HepG2 (cell line): ENCODE measurements around the gene CNKSR3. TPM values are rescaled to one million over a fixed set of nuclear protein-coding genes. Genes with fewer than 3 reads are reported as not detected.
A peak's percentile ranks its signal among the peaks of the same experiment; 100 is the strongest.

Experiments used
- ATAC-seq: fragments of 200-7000 bp; cut with Tn5 transposase; 3 replicates; pipeline ENCODE4 v1.9.1; 2020; ENCODE audit warnings: mild to moderate bottlenecking, moderate library complexity
- BruUV-seq: library from RNA; stranded (reverse); fragments of 400-500 nt; replicated peaks from 2 replicates; lab custom pipeline; 2021; lab: Mats Ljungman, UMichigan
- CTCF ChIA-PET: fragments of 300-600 bp; formaldehyde crosslinking; extraction: SDS; loops from one replicate; lab custom pipeline; 2021; ENCODE audit warnings: low total read pairs, inconsistent platforms, low intra/inter-chr PET ratio; lab: Yijun Ruan, JAX
- POLR2A ChIA-PET: fragments of 350-600 bp; sonication (Branson Sonifier 250); formaldehyde crosslinking; loops from one replicate; lab custom pipeline; 2020; ENCODE audit warnings: antibody characterized with exemption, inconsistent platforms; lab: Yijun Ruan, JAX
- DNase-seq: peaks from one replicate; pipeline ENCODE4 v3.0.0-alpha.2; 2015; ENCODE audit warnings: low spot score
- FAIRE-seq: peaks from 3 replicates; lab custom pipeline; 2011; peaks lifted over from hg19 to GRCh38; lab: Jason Lieb, UNC
- H2AFZ ChIP-seq: one replicate; pipeline ENCODE4 v1.6.1; 2011; ENCODE audit warnings: low read length, inconsistent platforms
- H3K27ac ChIP-seq: fragments of 300-600 bp; 3 replicates; pipeline ENCODE4 v1.8.0; 2011; ENCODE audit warnings: mixed run types, mild to moderate bottlenecking, mixed read lengths, low read length, inconsistent platforms; ENCODE audit not compliant: insufficient read depth; ENCODE audit errors: extremely low read length
- H3K27me3 ChIP-seq, 2 experiments: fragments of 200-600 bp in 1 of 2; 2 replicates in 1 of 2; 3 replicates in 1 of 2; pipeline versions ENCODE4 v1.6.0 to v1.8.0; 2011; ENCODE audit warnings: low read length in 2 of 2, mild to moderate bottlenecking in 2 of 2, moderate library complexity in 2 of 2, inconsistent platforms in 1 of 2; ENCODE audit not compliant: insufficient read depth in 2 of 2, control insufficient read depth in 1 of 2
- H3K36me3 ChIP-seq, 2 experiments: fragments of 200-600 bp in 1 of 2; replicated peaks in 1 of 2; 2 replicates in 1 of 2; 3 replicates in 1 of 2; pipeline versions ENCODE4 v1.5.1 to v1.8.0; 2011; ENCODE audit warnings: low read length in 2 of 2, inconsistent platforms in 1 of 2; ENCODE audit not compliant: insufficient read depth in 2 of 2, control insufficient read depth in 1 of 2
- H3K4me1 ChIP-seq: 2 replicates; pipeline ENCODE4 v1.5.1; 2012; ENCODE audit warnings: low read length, inconsistent platforms; ENCODE audit not compliant: insufficient read depth
- H3K4me2 ChIP-seq: 2 replicates; pipeline ENCODE4 v1.6.0; 2011; ENCODE audit warnings: low read depth, low read length, inconsistent platforms
- H3K4me3 ChIP-seq, 3 experiments: fragments of 200-600 bp in 1 of 3; sonication (generic), shearing (Covaris generic) in 1 of 3; replicated peaks in 1 of 3; 2 replicates each; pipeline ENCODE4 v1.5.1; 2011 to 2016; ENCODE audit warnings: low read length in 3 of 3, inconsistent platforms in 2 of 3, low read depth in 2 of 3, mild to moderate bottlenecking in 2 of 3, control low read depth in 1 of 3, mixed read lengths in 1 of 3; ENCODE audit not compliant: insufficient read depth in 1 of 3
- H3K79me2 ChIP-seq: one replicate; pipeline ENCODE4 v1.6.1; 2011; ENCODE audit warnings: low read length, inconsistent platforms; ENCODE audit not compliant: insufficient read depth
- H3K9ac ChIP-seq: 2 replicates; pipeline ENCODE4 v1.6.0; 2011; ENCODE audit warnings: mild to moderate bottlenecking, low read depth, low read length, inconsistent platforms; ENCODE audit not compliant: insufficient read depth
- H3K9me3 ChIP-seq: 2 replicates; pipeline ENCODE4 v1.5.1; 2012; ENCODE audit warnings: mild to moderate bottlenecking, low read length
- H4K20me1 ChIP-seq: 2 replicates; pipeline ENCODE4 v1.6.0; 2011; ENCODE audit warnings: inconsistent platforms, mild to moderate bottlenecking, low read length, moderate library complexity; ENCODE audit not compliant: insufficient read depth
- CAMTA2 ChIP-seq: sonication (generic); formaldehyde crosslinking; IDR thresholded peaks from 2 replicates; pipeline ENCODE4 v1.4.0; 2020; ENCODE audit warnings: mild to moderate bottlenecking, missing genetic modification reagents, borderline replicate concordance
- ELF4 ChIP-seq: sonication (generic); formaldehyde crosslinking; IDR thresholded peaks from 2 replicates; pipeline ENCODE4 v1.5.0; 2020; ENCODE audit warnings: missing genetic modification reagents, mild to moderate bottlenecking, moderate library complexity, borderline replicate concordance
- KAT8 ChIP-seq: IDR thresholded peaks from 2 replicates; pipeline ENCODE4 v1.6.1; 2016; ENCODE audit warnings: missing genetic modification reagents, missing compliant biosample characterization
- KDM4B ChIP-seq: sonication (generic); formaldehyde crosslinking; IDR thresholded peaks from 2 replicates; pipeline ENCODE4 v1.4.0; 2020; ENCODE audit warnings: missing genetic modification reagents
- NCOA1 ChIP-seq: sonication (generic); formaldehyde crosslinking; IDR thresholded peaks from 2 replicates; pipeline ENCODE4 v1.9.0; 2021; ENCODE audit warnings: missing genetic modification reagents
- NFE2 ChIP-seq: sonication (generic); formaldehyde crosslinking; IDR thresholded peaks from 2 replicates; pipeline ENCODE4 v1.4.0; 2020; ENCODE audit warnings: missing genetic modification reagents
- TRIM24 ChIP-seq: sonication (generic); formaldehyde crosslinking; IDR thresholded peaks from 2 replicates; pipeline ENCODE4 v1.8.0; 2022; ENCODE audit warnings: mild to moderate bottlenecking, missing genetic modification reagents
- ZNF44 ChIP-seq: sonication (generic); formaldehyde crosslinking; IDR thresholded peaks from 2 replicates; pipeline ENCODE4 v1.5.1; 2020; ENCODE audit warnings: mild to moderate bottlenecking, missing genetic modification reagents
- ZNF615 ChIP-seq: sonication (generic); formaldehyde crosslinking; IDR thresholded peaks from 2 replicates; pipeline ENCODE4 v1.5.0; 2020; ENCODE audit warnings: mild to moderate bottlenecking, missing genetic modification reagents, borderline replicate concordance
- ZNF737 ChIP-seq: sonication (generic); formaldehyde crosslinking; IDR thresholded peaks from 2 replicates; pipeline ENCODE4 v1.5.0; 2020; ENCODE audit warnings: missing genetic modification reagents, mild to moderate bottlenecking, borderline replicate concordance
- ZNF75D ChIP-seq: sonication (generic); formaldehyde crosslinking; IDR thresholded peaks from 2 replicates; pipeline ENCODE4 v1.8.1; 2023; ENCODE audit warnings: missing genetic modification reagents, mild to moderate bottlenecking, borderline replicate concordance
- ZNF839 ChIP-seq: sonication (generic); formaldehyde crosslinking; IDR thresholded peaks from 2 replicates; pipeline ENCODE4 v1.4.0; 2020; ENCODE audit warnings: missing genetic modification reagents, mild to moderate bottlenecking, borderline replicate concordance
- WGBS: methylation state at CpG from one replicate; pipeline ENCODE4 v1.1.6; 2017; ENCODE audit warnings: low lambda C conversion rate; 5-methylcytosine and 5-hydroxymethylcytosine counted together
- in situ Hi-C: cut with HindIII; loops from 2 replicates; pipeline ENCODE4 v1.10.0; 2017; ENCODE audit warnings: low pct_unique_long_range_greater_than_20kb; ENCODE audit not compliant: extremely low pct_ligation_motif_present
- intact Hi-C: fragments of 100-400 bp; cut with micrococcal nuclease; formaldehyde crosslinking; loops from one replicate; pipeline ENCODE4 v1.10.0; 2022; ENCODE audit not compliant: unreplicated experiment
- polyA plus RNA-seq, 8 experiments: library from polyadenylated mRNA; depleted of rRNA in 3 of 8; stranded (reverse) in 7 of 8; unstranded in 1 of 8; fragments of >200 nt; fragmentation: Illumina TruSeq in 4 of 8; extraction: Trizol in 4 of 8; gene quantifications; 2 replicates each; pipeline versions ENCODE4 v1.2.1 to v1.2.3, GENCODE V29; 2011 to 2016; ENCODE audit warnings: low read depth in 4 of 8, missing spikeins in 1 of 8, mixed read lengths in 1 of 8; ENCODE audit not compliant: insufficient read depth in 1 of 8
- total RNA-seq, 5 experiments: library from RNA; depleted of rRNA; stranded (reverse); fragments of >200 nt; fragmentation: Illumina TruSeq; extraction: Trizol; gene quantifications; 2 replicates each; pipeline ENCODE4 v1.2.3, GENCODE V29; 2016; ENCODE audit warnings: low read depth in 1 of 5
- TF ChIP-seq, protein P1 (sequence below): sonication (generic); formaldehyde crosslinking; IDR thresholded peaks from 2 replicates; pipeline ENCODE4 v1.5.1; 2020; ENCODE audit warnings: missing genetic modification reagents, mild to moderate bottlenecking, borderline replicate concordance
- TF ChIP-seq, protein P2 (sequence below): sonication (generic); formaldehyde crosslinking; IDR thresholded peaks from 2 replicates; pipeline ENCODE4 v1.4.0; 2020; ENCODE audit warnings: mild to moderate bottlenecking, missing genetic modification reagents

CNKSR3 gene
- total and polyA plus RNA-seq, 2 of the 13 experiments (the other 11 are each of a cell fraction or from before 2014, with no cell fraction given): 9.2 to 38.6 TPM

DNA sequence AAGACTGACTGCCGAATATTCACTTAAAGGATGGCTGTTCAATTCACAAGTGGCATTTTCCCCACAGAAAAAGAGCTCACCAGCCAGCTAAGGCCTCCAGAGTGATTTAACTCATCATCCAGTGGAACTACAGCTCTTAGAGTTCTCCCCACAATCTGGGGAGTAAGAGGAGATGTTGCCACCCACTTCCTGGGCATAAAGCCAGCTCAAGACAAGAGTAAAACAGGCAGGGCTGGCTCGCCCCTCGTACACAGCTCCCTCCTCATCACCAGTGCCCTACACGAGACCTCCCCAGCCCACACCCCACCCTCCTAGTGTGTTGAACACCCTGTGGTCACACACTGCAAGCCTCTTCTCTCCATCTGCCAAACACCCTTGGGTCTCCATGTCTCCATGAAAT lies 106.7 kb downstream of the CNKSR3 start:
- Histone ChIP-seq H3K4me3 (no peak overlapping the region), H3K9me3 (no peaks in the 10 kb centered on the region), H3K27ac (no peak overlapping the region), H3K4me1 (no peaks in the 10 kb centered on the region), H4K20me1 (no peaks in the 10 kb centered on the region), H3K27me3 (no peaks in the 10 kb centered on the region), H3K9ac (no peak overlapping the region), H3K79me2 (no peaks in the 10 kb centered on the region), H3K36me3 (peaks cover 27 to 65% of the 10 kb centered on the region in 2 experiments), H2AFZ (no peak overlapping the region), H3K4me2 (no peak overlapping the region)
- intact Hi-C loops (no loop called here), in situ Hi-C loops (no loop called here)
- DNase-seq (no peak), FAIRE-seq (no peak), ATAC-seq (peak; percentile 20; the same call in 2 of the 3 replicates)
- ChIA-PET POLR2A (no interaction called here), CTCF (no interaction called here)
- TF ChIP-seq ZNF615 (CRISPR knock-in tag) (no peak), CAMTA2 (CRISPR knock-in tag) (no peak), ZNF44 (CRISPR knock-in tag) (no peak), NCOA1 (CRISPR knock-in tag) (no peak), ELF4 (CRISPR knock-in tag) (no peak), KAT8 (CRISPR knock-in tag) (no peak), TRIM24 (CRISPR knock-in tag) (no peak), NFE2 (CRISPR knock-in tag) (no peak), ZNF737 (CRISPR knock-in tag) (no peak), KDM4B (CRISPR knock-in tag) (no peak), ZNF75D (CRISPR knock-in tag) (no peak), ZNF839 (CRISPR knock-in tag) (no peak)
- TF ChIP-seq, protein P1, sequence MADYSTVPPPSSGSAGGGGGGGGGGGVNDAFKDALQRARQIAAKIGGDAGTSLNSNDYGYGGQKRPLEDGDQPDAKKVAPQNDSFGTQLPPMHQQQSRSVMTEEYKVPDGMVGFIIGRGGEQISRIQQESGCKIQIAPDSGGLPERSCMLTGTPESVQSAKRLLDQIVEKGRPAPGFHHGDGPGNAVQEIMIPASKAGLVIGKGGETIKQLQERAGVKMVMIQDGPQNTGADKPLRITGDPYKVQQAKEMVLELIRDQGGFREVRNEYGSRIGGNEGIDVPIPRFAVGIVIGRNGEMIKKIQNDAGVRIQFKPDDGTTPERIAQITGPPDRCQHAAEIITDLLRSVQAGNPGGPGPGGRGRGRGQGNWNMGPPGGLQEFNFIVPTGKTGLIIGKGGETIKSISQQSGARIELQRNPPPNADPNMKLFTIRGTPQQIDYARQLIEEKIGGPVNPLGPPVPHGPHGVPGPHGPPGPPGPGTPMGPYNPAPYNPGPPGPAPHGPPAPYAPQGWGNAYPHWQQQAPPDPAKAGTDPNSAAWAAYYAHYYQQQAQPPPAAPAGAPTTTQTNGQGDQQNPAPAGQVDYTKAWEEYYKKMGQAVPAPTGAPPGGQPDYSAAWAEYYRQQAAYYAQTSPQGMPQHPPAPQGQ (CRISPR knock-in tag): no peak
- TF ChIP-seq, protein P2, sequence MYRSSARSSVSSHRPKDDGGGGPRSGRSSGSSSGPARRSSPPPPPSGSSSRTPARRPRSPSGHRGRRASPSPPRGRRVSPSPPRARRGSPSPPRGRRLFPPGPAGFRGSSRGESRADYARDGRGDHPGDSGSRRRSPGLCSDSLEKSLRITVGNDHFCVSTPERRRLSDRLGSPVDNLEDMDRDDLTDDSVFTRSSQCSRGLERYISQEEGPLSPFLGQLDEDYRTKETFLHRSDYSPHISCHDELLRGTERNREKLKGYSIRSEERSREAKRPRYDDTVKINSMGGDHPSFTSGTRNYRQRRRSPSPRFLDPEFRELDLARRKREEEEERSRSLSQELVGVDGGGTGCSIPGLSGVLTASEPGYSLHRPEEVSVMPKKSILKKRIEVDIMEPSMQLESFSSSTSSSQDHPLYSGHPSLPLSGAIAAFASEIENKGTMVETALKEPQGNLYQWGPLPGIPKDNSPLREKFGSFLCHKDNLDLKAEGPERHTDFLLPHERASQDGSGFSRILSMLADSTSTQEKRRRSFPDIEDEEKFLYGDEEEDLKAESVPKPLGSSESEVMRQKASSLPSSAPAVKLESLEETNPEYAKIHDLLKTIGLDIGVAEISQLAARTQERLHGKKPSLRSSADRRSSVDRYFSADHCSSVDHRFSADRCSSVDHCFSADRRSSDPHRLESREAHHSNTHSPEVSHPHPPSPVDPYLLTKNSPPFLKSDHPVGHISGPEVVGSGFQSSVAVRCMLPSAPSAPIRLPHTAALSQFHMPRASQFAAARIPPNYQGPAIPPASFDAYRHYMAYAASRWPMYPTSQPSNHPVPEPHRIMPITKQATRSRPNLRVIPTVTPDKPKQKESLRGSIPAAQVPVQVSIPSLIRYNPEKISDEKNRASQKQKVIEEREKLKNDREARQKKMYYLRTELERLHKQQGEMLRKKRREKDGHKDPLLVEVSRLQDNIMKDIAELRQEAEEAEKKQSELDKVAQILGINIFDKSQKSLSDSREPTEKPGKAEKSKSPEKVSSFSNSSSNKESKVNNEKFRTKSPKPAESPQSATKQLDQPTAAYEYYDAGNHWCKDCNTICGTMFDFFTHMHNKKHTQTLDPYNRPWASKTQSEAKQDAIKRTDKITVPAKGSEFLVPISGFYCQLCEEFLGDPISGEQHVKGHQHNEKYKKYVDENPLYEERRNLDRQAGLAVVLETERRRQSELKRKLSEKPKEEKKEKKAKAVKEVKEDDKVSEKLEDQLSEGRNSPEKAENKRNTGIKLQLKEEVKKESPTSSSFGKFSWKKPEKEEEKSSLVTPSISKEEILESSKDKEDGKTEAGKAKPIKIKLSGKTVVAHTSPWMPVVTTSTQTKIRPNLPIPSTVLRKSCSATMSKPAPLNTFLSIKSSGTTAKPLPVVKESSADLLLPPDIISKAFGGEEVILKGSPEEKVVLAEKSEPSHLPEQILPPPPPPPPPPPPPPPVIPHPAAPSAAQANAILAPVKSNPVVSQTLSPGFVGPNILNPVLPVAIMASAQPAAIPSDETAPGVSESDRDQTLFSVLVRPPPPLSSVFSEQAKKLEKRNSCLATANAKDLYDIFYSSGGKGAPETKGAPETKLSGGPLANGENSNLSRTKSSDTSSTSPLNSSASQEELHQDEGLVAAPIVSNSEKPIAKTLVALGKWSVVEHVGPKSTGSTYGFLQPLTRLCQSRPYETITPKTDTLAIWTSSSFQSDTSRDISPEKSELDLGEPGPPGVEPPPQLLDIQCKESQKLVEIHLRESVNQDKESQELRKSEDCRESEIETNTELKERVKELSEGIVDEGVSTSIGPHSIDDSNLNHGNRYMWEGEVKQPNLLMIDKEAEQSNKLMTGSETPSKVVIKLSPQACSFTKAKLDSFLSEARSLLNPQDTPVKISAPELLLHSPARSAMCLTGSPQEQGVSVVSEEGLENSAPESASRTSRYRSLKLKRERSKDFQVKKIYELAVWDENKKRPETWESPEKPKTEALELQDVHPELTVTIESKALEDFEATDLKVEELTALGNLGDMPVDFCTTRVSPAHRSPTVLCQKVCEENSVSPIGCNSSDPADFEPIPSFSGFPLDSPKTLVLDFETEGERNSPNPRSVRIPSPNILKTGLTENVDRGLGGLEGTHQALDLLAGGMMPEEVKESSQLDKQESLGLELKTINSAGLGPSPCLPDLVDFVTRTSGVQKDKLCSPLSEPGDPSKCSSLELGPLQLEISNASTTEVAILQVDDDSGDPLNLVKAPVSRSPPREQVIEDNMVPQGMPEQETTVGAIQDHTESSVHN (CRISPR knock-in tag): no peak
- no TSS peak for BruUV-seq
- WGBS: 95% methylated on average over 4 of the region's 4 CpGs
